ENCODE data around the gene HBD.

Gene HBD

GRCh38 chr11:5192738-5193137, 41.5 kb downstream of the HBD start:
- 40% methylated on average over 1 of the region's 1 CpG; no CpG with 5 or more reads in 1 of the 2 experiments for WGBS, 2 experiments (ENCODE audit: insufficient coverage in 2 of 2)

GRCh38 chr11:5188201-5188600, 46.1 kb downstream of the HBD start:
- 86 to 100% methylated on average over 1 of the region's 2 CpGs for WGBS, 2 experiments (ENCODE audit: insufficient coverage in 2 of 2)
- no peak overlapping the region for H3K27ac ChIP-seq (ENCODE audit: low read depth, low read length, severe bottlenecking)
- no peak overlapping the region for H3K4me3 ChIP-seq (ENCODE audit: extremely low read depth, insufficient read depth, low read length, poor library complexity, severe bottlenecking)
- H3K9me3 ChIP-seq (ENCODE audit: control insufficient read depth, low read length), result peaks cover 5% of the 10 kb centered on the region
- H3K4me1 ChIP-seq (ENCODE audit: control insufficient read depth, insufficient read depth, low read length, poor library complexity, severe bottlenecking), result no peaks in the 10 kb centered on the region
- H3K36me3 ChIP-seq (ENCODE audit: control insufficient read depth, insufficient read depth, low read length), result no peaks in the 10 kb centered on the region

More at GRCh38 chr11:5192738-5193137, 41.5 kb downstream of the HBD start:
- Histone ChIP-seq H3K4me3 (ENCODE audit: extremely low read depth, insufficient read depth, low read length, poor library complexity, severe bottlenecking) (no peak overlapping the region), H3K27ac (ENCODE audit: low read depth, low read length, severe bottlenecking) (no peak overlapping the region), H3K36me3 (ENCODE audit: control insufficient read depth, insufficient read depth, low read length) (no peaks in the 10 kb centered on the region), H3K4me1 (ENCODE audit: control insufficient read depth, insufficient read depth, low read length, poor library complexity, severe bottlenecking) (no peaks in the 10 kb centered on the region), H3K9me3 (ENCODE audit: control insufficient read depth, low read length) (peaks cover 5% of the 10 kb centered on the region)

Measured in mesodermal cell (in vitro differentiated cells).